ENCODE results near the gene VEZT. TPM values are rescaled to one million over a fixed set of nuclear protein-coding genes. Genes with fewer than 3 reads are reported as not detected.

VEZT gene
- total and polyA plus RNA-seq, 9 of the 15 experiments (the other 6 are each of a cell fraction or from before 2014, with no cell fraction given) = 16.1 to 61.5 (median 32.6) TPM

- TF ChIP-seq SMC3 (conservative IDR thresholded peaks at IDR 0.05; ENCODE audit: insufficient read depth, low read depth, low read length) (0 out of 2 replicates have a peak, but pooled peaks have one; percentile 17), NRF1 (conservative IDR thresholded peaks at IDR 0.05 in 1 of 2, IDR thresholded peaks at IDR 0.05 in 1 of 2) (peak in 1 of 2 experiments; percentile 55; a peak in 1 of 4 replicates), ZNF449 (CRISPR knock-in tag; IDR thresholded peaks at IDR 0.05) (peak; percentile 99; the same call in 1 of the 2 replicates), CBX8 (IDR thresholded peaks at IDR 0.05; ENCODE audit: borderline replicate concordance, extremely low read depth, low read depth, low read length, poor library complexity, severe bottlenecking) (no peak)
Measured at GRCh38 chr12:95351748-95352147, 134.1 kb downstream of the VEZT start (continued).

MicroRNAs encoded within 50 kb of the gene (microRNA counts, 767-probe panel; counts per million panel counts)
- microRNA hsa-miR-331-3p = 3,199 counts per million, percentile 71 among the panel's probes with 10 or more counts
- 1,139 counts per million, percentile 25 among the panel's probes with 10 or more counts for microRNA hsa-miR-331-5p

Small RNA genes within 50 kb of the gene (microRNA-seq; reads per million reads assigned to microRNA genes)
- gene MIR331 (ENCODE audit: borderline microRNAs expressed) (190 reads per million, percentile 84 among the genes with 10 or more reads in this experiment), gene MIR3685 (ENCODE audit: borderline microRNAs expressed) (not detected)

Small RNA genes within 50 kb of the gene (small RNA-seq; reads per million reads assigned to genes)
- gene MIR331 (15.5 reads per million, percentile 96 among the genes with 10 or more reads in this experiment), gene MIR3685 (not detected), gene RF00019 (not detected), gene RNU6-808P (not detected)

Other genes starting within 250 kb of the VEZT start
- 115 and 178 TPM in 2 replicates for gene NDUFA12, start 214.1 kb upstream of the VEZT start, total RNA-seq (2014; rRNA removed)
- 257 and 267 TPM in 2 replicates for gene NDUFA12, start 214.1 kb upstream of the VEZT start, total RNA-seq (2014; rRNA removed; fragmentation: Illumina TruSeq; extraction: Trizol)
- 264 and 283 TPM in 2 replicates for gene NDUFA12, start 214.1 kb upstream of the VEZT start, total RNA-seq (2015; rRNA removed; fragmentation: Illumina TruSeq; extraction: Trizol)
- gene NDUFA12, start 214.1 kb upstream of the VEZT start, total RNA-seq (2021) = 149 and 163 TPM in 2 replicates
- gene NDUFA12, start 214.1 kb upstream of the VEZT start, polyA plus RNA-seq (2011; rRNA removed) = 205 and 298 TPM in 2 replicates
- 344 and 367 TPM in 2 replicates for gene NDUFA12, start 214.1 kb upstream of the VEZT start, polyA plus RNA-seq (2014; fragmentation: Illumina TruSeq; extraction: Trizol)
- 100 to 1,000 TPM; 862 to 986 TPM for gene NDUFA12, start 214.1 kb upstream of the VEZT start, polyA plus RNA-seq (2014; fragmentation: Nextera tagmentation; extraction: Ambion mirVana)
- 200 and 224 TPM in 2 replicates for gene NDUFA12, start 214.1 kb upstream of the VEZT start, polyA plus RNA-seq (2014; rRNA removed)
- gene NR2C1, start 144.2 kb upstream of the VEZT start, total RNA-seq (2014; rRNA removed) = 25.3 and 28.8 TPM in 2 replicates
- gene NR2C1, start 144.2 kb upstream of the VEZT start, total RNA-seq (2014; rRNA removed; fragmentation: Illumina TruSeq; extraction: Trizol) = 35.1 and 35.6 TPM in 2 replicates
- 35.9 and 39.7 TPM in 2 replicates for gene NR2C1, start 144.2 kb upstream of the VEZT start, total RNA-seq (2015; rRNA removed; fragmentation: Illumina TruSeq; extraction: Trizol)
- gene NR2C1, start 144.2 kb upstream of the VEZT start, total RNA-seq (2021) = 27.6 and 27.9 TPM in 2 replicates
- 42.4 and 47.3 TPM in 2 replicates for gene NR2C1, start 144.2 kb upstream of the VEZT start, polyA plus RNA-seq (2011; rRNA removed)
- 35.7 and 41.1 TPM in 2 replicates for gene NR2C1, start 144.2 kb upstream of the VEZT start, polyA plus RNA-seq (2014; fragmentation: Illumina TruSeq; extraction: Trizol)
- gene NR2C1, start 144.2 kb upstream of the VEZT start, polyA plus RNA-seq (2014; fragmentation: Nextera tagmentation; extraction: Ambion mirVana) = 10 to 100 TPM in 1 of 2 experiments, 1 to 10 TPM in 1; 8.5 to 12.8 TPM
- 36.2 and 37.9 TPM in 2 replicates for gene NR2C1, start 144.2 kb upstream of the VEZT start, polyA plus RNA-seq (2014; rRNA removed)
- gene FGD6, start 340 bp upstream of the VEZT start, total RNA-seq (2014; rRNA removed) = 4.7 and 6.4 TPM in 2 replicates
- gene FGD6, start 340 bp upstream of the VEZT start, total RNA-seq (2014; rRNA removed; fragmentation: Illumina TruSeq; extraction: Trizol) = 7.6 and 9.5 TPM in 2 replicates
- 10.0 and 11.1 TPM in 2 replicates for gene FGD6, start 340 bp upstream of the VEZT start, total RNA-seq (2015; rRNA removed; fragmentation: Illumina TruSeq; extraction: Trizol)
- gene FGD6, start 340 bp upstream of the VEZT start, total RNA-seq (2021) = 6.7 and 8.1 TPM in 2 replicates
- 4.3 and 5.8 TPM in 2 replicates for gene FGD6, start 340 bp upstream of the VEZT start, polyA plus RNA-seq (2011; rRNA removed)
- gene FGD6, start 340 bp upstream of the VEZT start, polyA plus RNA-seq (2014; fragmentation: Illumina TruSeq; extraction: Trizol) = 4.6 and 5.5 TPM in 2 replicates
- gene FGD6, start 340 bp upstream of the VEZT start, polyA plus RNA-seq (2014; fragmentation: Nextera tagmentation; extraction: Ambion mirVana) = 1 to 10 TPM; 1.5 to 2.1 TPM
- 4.9 and 5.0 TPM in 2 replicates for gene FGD6, start 340 bp upstream of the VEZT start, polyA plus RNA-seq (2014; rRNA removed)

Data from K562 (cell line).